SW480 (cell line): ENCODE measurements around the gene PDE6G.

Experiments
- DNase-seq: peaks from one replicate; pipeline ENCODE4 v3.0.0-alpha.2; 2016; ENCODE audit warnings: low spot score

Gene PDE6G

DNA sequence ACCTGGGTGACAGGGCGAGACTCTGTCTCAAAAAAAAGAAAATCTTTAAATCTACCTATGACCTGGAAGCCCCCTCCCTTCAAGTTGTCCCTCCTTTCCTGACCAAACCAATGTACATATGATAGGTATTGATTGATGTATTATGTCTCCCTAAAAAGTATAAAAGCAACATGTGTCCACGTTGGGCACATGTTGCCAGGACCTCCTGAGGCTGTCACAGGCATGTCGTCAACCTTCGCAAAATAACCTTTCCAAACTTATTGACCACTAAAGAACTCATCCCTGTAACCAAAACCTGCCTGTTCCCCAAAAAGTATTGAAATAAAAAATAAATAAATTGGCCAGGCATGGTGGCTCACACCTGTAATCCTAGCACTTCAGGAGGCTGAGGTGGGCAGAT lies 5.7 kb upstream of the PDE6G start:
- no peak for DNase-seq

DNA sequence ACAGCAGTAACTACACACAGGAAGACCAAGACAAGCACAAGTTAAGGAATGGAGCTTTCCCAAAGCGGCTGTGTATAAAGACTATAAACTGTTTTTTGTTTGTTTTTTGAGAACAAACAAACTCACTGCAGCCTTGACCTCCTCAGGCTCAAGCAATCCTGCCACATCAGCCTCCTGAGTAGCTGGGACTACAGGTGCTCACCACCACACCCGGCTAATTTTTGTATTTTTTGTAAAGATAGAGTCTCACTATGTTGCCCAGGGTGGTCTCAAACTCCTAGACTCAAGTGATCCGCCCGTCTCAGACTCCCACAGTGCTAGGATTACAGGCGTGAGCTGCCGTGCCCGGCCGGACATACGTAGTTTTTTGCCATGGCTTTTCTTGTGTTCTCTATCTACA lies 4.1 kb upstream of the PDE6G start:
- no peak for DNase-seq

DNA sequence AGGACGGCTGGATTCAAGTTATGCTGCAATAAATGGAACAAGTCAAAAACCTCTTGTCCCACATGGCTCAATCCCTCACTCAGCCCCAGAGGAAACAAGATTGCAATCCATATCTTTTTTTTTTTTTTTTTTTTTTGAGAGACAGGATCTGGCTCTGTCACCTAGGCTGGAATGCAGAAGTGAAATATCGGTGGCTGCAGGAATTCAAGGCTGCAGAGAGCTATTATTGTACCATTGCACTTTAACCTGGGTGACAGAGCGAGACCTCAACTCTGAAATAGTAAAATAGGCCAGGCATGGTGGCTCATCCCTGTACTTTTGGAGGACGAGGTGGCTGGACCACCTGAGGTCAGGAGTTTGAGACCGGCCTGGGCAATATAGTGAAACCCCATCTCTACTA lies 2.7 kb upstream of the PDE6G start:
- DNase-seq: no peak

GRCh38 chr17:81656835-81657234 lies 493 bp upstream of the PDE6G start:
- no peak for DNase-seq

GRCh38 chr17:81655378-81656117 lies 794 bp downstream of the PDE6G start:
- DNase-seq: no peak

DNA sequence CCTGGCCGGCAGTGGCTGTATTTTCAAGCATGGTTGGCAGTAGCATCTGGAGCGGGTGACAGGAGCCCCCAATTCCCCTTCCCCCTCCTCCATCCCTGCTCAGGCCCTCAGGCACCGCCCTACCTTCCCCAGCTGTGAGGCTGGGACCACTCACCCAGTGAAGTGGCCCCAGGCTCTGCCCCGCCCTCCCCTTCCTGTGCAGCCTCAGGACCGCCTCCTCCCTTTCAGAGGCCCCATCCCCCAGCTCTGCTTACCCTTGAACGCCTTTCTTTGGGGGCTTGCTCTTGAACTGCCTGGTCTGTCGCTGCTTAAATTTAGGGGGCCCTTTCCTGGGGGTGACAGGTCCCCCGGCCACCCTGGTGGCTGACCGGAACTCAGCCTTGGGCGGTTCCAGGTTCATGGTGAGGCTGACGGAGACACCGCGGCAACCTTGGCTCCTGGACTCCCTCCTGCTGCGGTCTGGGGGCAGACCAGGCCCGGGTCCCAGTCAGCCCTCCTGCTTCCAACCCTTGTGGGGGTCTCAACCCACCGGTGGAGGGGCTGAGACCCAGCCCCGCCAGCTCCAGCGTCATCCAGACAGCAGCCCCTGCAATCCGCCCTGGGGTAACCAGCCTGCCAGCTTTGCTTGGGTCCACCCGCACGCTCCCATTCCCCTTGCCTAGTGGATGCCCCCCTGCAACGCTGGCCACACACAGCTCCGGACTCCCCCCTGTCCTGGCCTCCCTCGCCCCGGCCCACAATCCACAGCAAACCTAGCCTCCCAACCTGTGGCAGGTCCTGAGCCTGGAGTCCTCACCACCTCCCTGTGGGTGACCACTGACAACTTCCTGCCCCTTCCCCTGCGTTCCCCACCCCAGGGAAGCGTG lies 3.2 kb downstream of the PDE6G start:
- DNase-seq: no peak

DNA sequence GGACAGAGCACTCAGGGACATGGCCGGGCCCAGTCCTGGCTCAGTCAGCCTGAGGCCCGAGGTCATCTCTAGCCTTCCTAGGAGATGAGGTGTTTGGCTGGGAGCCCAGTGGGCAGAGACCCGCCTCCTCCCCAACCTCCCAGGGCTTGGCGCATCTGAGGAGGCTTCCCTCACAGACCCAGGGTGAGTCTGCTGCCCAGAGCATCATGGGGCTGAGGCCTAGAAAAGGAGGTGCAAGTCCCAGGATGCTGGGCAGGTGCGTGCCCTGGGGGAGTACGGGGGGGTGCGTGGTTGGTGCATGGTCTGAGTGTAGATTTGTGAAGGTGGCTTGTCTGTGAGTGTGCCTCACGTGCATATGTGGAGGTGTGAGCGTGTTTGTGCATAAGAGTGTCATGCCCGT lies 4.7 kb downstream of the PDE6G start:
- DNase-seq: peak; percentile 20

DNA sequence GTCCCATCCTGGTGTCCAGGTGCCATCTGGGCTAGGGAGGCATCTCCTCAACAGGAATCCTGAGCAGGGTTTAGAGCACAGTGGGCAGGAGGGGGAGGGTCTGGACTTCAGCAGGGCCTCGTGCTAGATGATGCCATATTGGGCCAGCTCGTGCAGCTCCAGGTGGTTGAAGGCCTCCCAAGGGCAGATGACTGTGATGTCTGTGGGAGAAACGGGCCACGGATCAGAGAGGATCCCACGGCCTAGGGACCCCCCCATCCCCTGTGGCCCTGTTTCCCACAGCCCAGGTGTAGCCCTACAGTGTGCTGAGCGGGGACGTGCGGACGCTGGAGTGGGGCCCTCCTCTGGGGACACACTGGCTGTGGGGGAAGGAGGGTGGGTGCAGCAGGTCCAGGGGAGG lies 5.4 kb downstream of the PDE6G start:
- DNase-seq: no peak

DNA sequence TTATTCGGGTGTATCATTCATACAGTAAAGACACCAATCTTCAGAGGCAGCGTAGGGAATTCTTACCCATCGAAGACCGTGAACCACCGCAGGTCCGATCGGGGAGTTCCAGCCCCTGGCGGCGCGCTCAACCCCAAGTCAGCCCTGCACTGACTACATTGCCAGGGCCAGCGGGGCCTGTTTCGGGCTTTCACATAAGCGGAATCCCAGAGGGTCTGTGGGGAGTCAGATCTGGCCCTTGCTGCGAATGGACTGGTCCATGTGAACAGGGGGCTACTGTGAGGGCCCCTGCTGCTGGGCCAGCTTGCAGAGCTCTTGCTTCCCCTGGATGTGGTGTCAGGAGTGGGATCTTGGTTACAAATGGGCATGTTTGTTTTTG lies 7.6 kb downstream of the PDE6G start:
- no peak for DNase-seq

- no peak for DNase-seq
These were observed 8.2 kb downstream of the PDE6G start for GRCh38 chr17:81648013-81648706.

GRCh38 chr17:81647640-81648012 lies 8.7 kb downstream of the PDE6G start:
- no peak for DNase-seq

- DNase-seq: no peak
These were observed 9.3 kb downstream of the PDE6G start for GRCh38 chr17:81646869-81647600.

DNA sequence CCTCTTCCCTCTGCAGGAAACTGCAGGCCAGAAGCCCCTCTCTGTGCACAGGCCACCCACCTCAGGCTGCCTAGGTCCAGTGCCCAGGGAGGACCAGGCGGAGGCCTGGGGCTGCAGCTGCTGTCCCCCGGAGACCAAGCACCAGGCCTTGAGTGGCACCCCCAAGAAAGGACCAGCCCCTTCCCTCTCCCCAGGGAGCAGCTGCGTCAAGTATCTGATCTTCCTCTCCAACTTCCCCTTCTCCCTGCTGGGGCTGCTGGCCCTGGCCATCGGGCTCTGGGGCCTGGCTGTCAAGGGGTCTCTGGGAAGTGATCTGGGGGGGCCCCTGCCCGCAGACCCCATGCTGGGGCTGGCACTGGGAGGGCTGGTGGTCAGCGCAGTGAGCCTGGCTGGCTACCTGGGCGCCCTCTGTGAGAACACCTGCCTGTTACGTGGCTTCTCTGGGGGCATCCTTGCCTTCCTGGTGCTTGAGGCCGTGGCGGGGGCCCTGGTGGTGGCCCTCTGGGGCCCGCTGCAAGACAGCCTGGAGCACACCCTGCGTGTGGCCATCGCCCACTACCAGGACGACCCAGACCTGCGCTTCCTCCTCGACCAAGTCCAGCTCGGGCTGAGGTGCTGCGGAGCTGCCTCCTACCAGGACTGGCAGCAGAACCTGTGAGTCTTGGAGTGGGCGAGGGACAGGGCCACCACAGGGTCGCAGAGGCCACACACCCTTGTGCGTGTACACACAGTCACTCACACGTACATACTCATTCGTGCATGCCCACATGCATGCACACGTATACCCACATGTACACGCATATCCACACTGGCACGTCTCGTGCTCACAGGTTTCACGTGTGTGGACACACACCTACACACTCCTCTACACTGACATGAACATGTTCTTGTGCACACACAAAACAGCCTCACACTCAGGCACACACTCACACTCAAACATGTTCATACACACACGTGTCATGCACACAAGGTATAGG lies 11.1 kb downstream of the PDE6G start:
- DNase-seq: no peak

- no peak for DNase-seq
These were observed 11.8 kb downstream of the PDE6G start for GRCh38 chr17:81644496-81644895.

- no peak for DNase-seq
These were observed 14.4 kb downstream of the PDE6G start for GRCh38 chr17:81641825-81642489.

GRCh38 chr17:81640011-81640410 lies 16.3 kb downstream of the PDE6G start:
- DNase-seq: no peak

- DNase-seq: no peak
These were observed 17.7 kb downstream of the PDE6G start for GRCh38 chr17:81638683-81639082.

DNA sequence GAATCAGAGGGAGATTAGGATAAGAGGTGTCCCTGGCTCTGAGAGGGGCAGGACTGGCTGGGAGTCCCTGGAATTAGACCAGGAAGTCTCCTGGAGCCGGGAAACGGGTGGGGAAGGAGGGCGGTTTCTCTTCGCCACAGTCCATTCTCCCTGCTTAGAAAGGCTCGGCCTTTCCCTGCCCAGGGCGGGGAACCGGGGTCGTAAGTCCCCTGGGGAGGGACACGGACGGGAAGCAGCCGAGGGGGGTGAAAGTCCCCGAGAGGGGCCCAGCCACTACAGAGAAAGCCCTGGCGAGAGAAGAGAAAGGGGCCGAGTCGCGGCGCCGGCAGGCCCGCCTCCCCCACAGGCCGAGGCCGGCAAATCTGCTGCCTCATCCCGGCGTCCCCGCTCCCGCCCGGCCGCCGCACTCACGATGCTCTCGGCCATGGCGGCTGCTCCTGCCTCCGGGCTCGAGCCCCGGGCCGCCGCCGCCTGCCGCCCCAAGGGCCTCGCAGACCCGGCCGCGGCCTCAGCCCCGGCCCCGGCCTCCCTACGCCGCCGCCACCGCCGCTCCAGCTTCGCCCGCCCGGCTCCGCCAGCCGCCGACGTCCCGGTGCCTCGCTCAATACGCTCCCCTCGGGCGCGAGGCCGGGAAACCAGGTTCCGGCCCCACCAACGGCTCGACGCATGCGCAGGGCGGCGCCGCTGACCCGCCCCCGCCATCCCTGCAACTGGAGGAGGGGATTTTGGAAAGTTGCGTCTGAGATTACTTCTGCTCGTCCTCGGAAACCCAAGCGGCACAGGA lies 19.6 kb downstream of the PDE6G start, which contains the start of the genes NPLOC4 and TSPAN10:
Gene NPLOC4 (minus strand): TSS at position 608 of the 784 bp plus-strand sequence. CDS start 182 bp downstream, at position 426.
Gene TSPAN10 (plus strand): TSS at position 692 of the 784 bp plus-strand sequence. CDS start 5,217 bp downstream, outside the sequence.
- DNase-seq: peak; percentile 63

GRCh38 chr17:81635973-81636504 lies 20.3 kb downstream of the PDE6G start:
- DNase-seq: no peak
